WTC11 (cell line): Measurements from ENCODE around the gene IMP3. TPM values are rescaled to one million over a fixed set of nuclear protein-coding genes. Genes with fewer than 3 reads are reported as not detected.

Experiments used
- ATAC-seq: fragments of 200-7000 bp; cut with Tn5 transposase; 2 replicates; pipeline ENCODE4 v1.10.0; 2021; ENCODE audit warnings: mild to moderate bottlenecking, moderate library complexity
- CTCF ChIA-PET: fragments of 300-600 bp; sonication (Branson Sonifier 250); formaldehyde crosslinking; loops from one replicate; lab custom pipeline; 2021; ENCODE audit warnings: antibody characterized with exemption; lab: Charles Lee
- POLR2A ChIA-PET: fragments of 350-600 bp; sonication (Branson Sonifier 250); formaldehyde crosslinking; loops from one replicate; lab custom pipeline; 2021; ENCODE audit warnings: antibody characterized with exemption; lab: Charles Lee
- DNase-seq: peaks from one replicate; pipeline ENCODE4 v3.0.0; 2021; ENCODE audit warnings: low spot score
- H3K27ac Mint-ChIP-seq: 2 replicates; pipeline ENCODE4 v1.8.0; 2021; ENCODE audit warnings: mixed read lengths
- H3K27me3 Mint-ChIP-seq: 2 replicates; pipeline ENCODE4 v1.8.0; 2021; ENCODE audit warnings: low read depth, mild to moderate bottlenecking, moderate library complexity, mixed read lengths
- H3K36me3 Mint-ChIP-seq: 2 replicates; pipeline ENCODE4 v1.8.0; 2021; ENCODE audit warnings: mixed read lengths
- H3K4me1 Mint-ChIP-seq: 2 replicates; pipeline ENCODE4 v1.8.0; 2022; ENCODE audit warnings: mixed read lengths
- H3K4me3 Mint-ChIP-seq: 2 replicates; pipeline ENCODE4 v1.8.0; 2021; ENCODE audit warnings: mild to moderate bottlenecking, moderate library complexity, mixed read lengths
- H3K9me3 Mint-ChIP-seq: 2 replicates; pipeline ENCODE4 v1.8.0; 2021; ENCODE audit warnings: mixed read lengths
- CBFB ChIP-seq: sonication (generic); formaldehyde crosslinking; IDR thresholded peaks from 2 replicates; pipeline ENCODE4 v1.8.1; 2022; ENCODE audit warnings: mild to moderate bottlenecking, low read depth, missing genetic modification reagents
- E2F5 ChIP-seq: sonication (generic); formaldehyde crosslinking; IDR thresholded peaks from 2 replicates; pipeline ENCODE4 v1.8.1; 2022; ENCODE audit warnings: mild to moderate bottlenecking, moderate library complexity, missing genetic modification reagents
- ETV6 ChIP-seq: sonication (generic); formaldehyde crosslinking; IDR thresholded peaks from 2 replicates; pipeline ENCODE4 v1.8.1; 2022; ENCODE audit warnings: mild to moderate bottlenecking, missing genetic modification reagents
- FOXK1 ChIP-seq: sonication (generic); formaldehyde crosslinking; IDR thresholded peaks from 2 replicates; pipeline ENCODE4 v1.8.0; 2022; ENCODE audit warnings: mild to moderate bottlenecking, moderate library complexity, missing genetic modification reagents
- GABPB1 ChIP-seq: sonication (generic); formaldehyde crosslinking; IDR thresholded peaks from 2 replicates; pipeline ENCODE4 v1.8.1; 2023; ENCODE audit warnings: mild to moderate bottlenecking, missing genetic modification reagents
- GRHL2 ChIP-seq: fragments of 250-450 bp; sonication (Bioruptor Pico); IDR thresholded peaks from 2 replicates; pipeline ENCODE4 v1.8.0; 2022; ENCODE audit warnings: mild to moderate bottlenecking, moderate library complexity; ENCODE audit not compliant: insufficient replicate concordance, severe bottlenecking
- HMGA2 ChIP-seq: fragments of 250-450 bp; sonication (Bioruptor Pico); IDR thresholded peaks from 2 replicates; pipeline ENCODE4 v1.4.0; 2021; ENCODE audit warnings: mild to moderate bottlenecking, moderate library complexity
- HMGXB4 ChIP-seq: sonication (generic); formaldehyde crosslinking; IDR thresholded peaks from 2 replicates; pipeline ENCODE4 v1.8.1; 2023; ENCODE audit warnings: mild to moderate bottlenecking, moderate library complexity, missing genetic modification reagents
- IRF2 ChIP-seq: sonication (generic); formaldehyde crosslinking; IDR thresholded peaks from 2 replicates; pipeline ENCODE4 v1.8.0; 2022; ENCODE audit warnings: low read depth, missing genetic modification reagents, borderline replicate concordance
- JAZF1 ChIP-seq: fragments of 250-450 bp; sonication (Bioruptor Pico); IDR thresholded peaks from 2 replicates; pipeline ENCODE4 v1.9.0; 2021; ENCODE audit warnings: moderate library complexity, mild to moderate bottlenecking, inconsistent platforms
- JUN ChIP-seq: sonication (generic); formaldehyde crosslinking; IDR thresholded peaks from 2 replicates; pipeline ENCODE4 v1.8.0; 2023; ENCODE audit warnings: mild to moderate bottlenecking, missing genetic modification reagents
- MYBL2 ChIP-seq: sonication (generic); formaldehyde crosslinking; IDR thresholded peaks from 2 replicates; pipeline ENCODE4 v1.8.1; 2023; ENCODE audit warnings: mild to moderate bottlenecking, moderate library complexity, missing genetic modification reagents
- RORB ChIP-seq: fragments of 250-450 bp; sonication (Bioruptor Pico); IDR thresholded peaks from 2 replicates; pipeline ENCODE4 v1.9.0; 2021; ENCODE audit warnings: mild to moderate bottlenecking
- SMAD3 ChIP-seq: sonication (generic); formaldehyde crosslinking; IDR thresholded peaks from 2 replicates; pipeline ENCODE4 v1.8.0; 2022; ENCODE audit warnings: missing genetic modification reagents, mild to moderate bottlenecking, borderline replicate concordance
- SOX15 ChIP-seq: fragments of 250-450 bp; sonication (Bioruptor Pico); IDR thresholded peaks from 2 replicates; pipeline ENCODE4 v1.9.0; 2021; ENCODE audit warnings: mild to moderate bottlenecking
- ZBTB21 ChIP-seq: sonication (generic); formaldehyde crosslinking; IDR thresholded peaks from 2 replicates; pipeline ENCODE4 v1.8.1; 2023; ENCODE audit warnings: mild to moderate bottlenecking, missing genetic modification reagents, borderline replicate concordance
- ZNF121 ChIP-seq: sonication (generic); formaldehyde crosslinking; IDR thresholded peaks from 2 replicates; pipeline ENCODE4 v1.8.0; 2023; ENCODE audit warnings: missing genetic modification reagents
- ZNF263 ChIP-seq: sonication (generic); formaldehyde crosslinking; IDR thresholded peaks from 2 replicates; pipeline ENCODE4 v1.8.1; 2022; ENCODE audit warnings: low read depth, mild to moderate bottlenecking, moderate library complexity, missing genetic modification reagents
- ZNF281 ChIP-seq: sonication (generic); formaldehyde crosslinking; IDR thresholded peaks from 2 replicates; pipeline ENCODE4 v1.8.0; 2023; ENCODE audit warnings: mild to moderate bottlenecking, missing genetic modification reagents
- ZNF396 ChIP-seq: fragments of 250-450 bp; sonication (Bioruptor Pico); IDR thresholded peaks from 2 replicates; pipeline ENCODE4 v1.8.0; 2021; ENCODE audit warnings: mild to moderate bottlenecking, moderate library complexity, borderline replicate concordance
- ZNF532 ChIP-seq: fragments of 250-450 bp; sonication (Bioruptor Pico); IDR thresholded peaks from 2 replicates; pipeline ENCODE4 v1.9.0; 2021; ENCODE audit warnings: mild to moderate bottlenecking, borderline replicate concordance
- total RNA-seq: library from RNA; stranded (reverse); gene quantifications from 3 replicates; pipeline ENCODE4 v1.2.3, GENCODE V29; 2021

Gene IMP3
- total RNA-seq, 1 experiment from 2014 or later: 107 TPM

GRCh38 chr15:75676688-75677464, 36.9 kb upstream of the IMP3 start (continued):
- no peak for TF ChIP-seq E2F5 (CRISPR knock-in tag)
- no peak for TF ChIP-seq IRF2 (CRISPR knock-in tag)
- no peak for TF ChIP-seq ZBTB21 (CRISPR knock-in tag)
- no peak for TF ChIP-seq JUN (CRISPR knock-in tag)
- TF ChIP-seq HMGA2 (CRISPR knock-in tag): no peak
- no peak for TF ChIP-seq ETV6 (CRISPR knock-in tag)
- no peak for TF ChIP-seq JAZF1 (CRISPR knock-in tag)
- no peak for TF ChIP-seq FOXK1 (CRISPR knock-in tag)
- no peak for TF ChIP-seq GABPB1
- TF ChIP-seq ZNF121 (CRISPR knock-in tag): no peak

GRCh38 chr15:75675579-75676404, 35.8 kb upstream of the IMP3 start:
- POLR2A ChIA-PET: interaction anchor here (1.4 kb wide), 1 partner anchor 36 kb away, joined by 4 read pairs; the partner anchor contains the start of gene IMP3
- H3K36me3 Mint-ChIP-seq: no peaks in the 10 kb centered on the region
- CTCF ChIA-PET: interaction anchor here (0.5 to 1.9 kb wide), 2 partner anchors 11 to 43 kb away, joined by 3 to 7 read pairs; no protein-coding TSS in a partner anchor
- H3K4me3 Mint-ChIP-seq: no peak overlapping the region
- H3K4me1 Mint-ChIP-seq: peaks cover 37% of the 10 kb centered on the region
- TF ChIP-seq SOX15: no peak
- no peak for TF ChIP-seq FOXK1 (CRISPR knock-in tag)
- TF ChIP-seq RORB (CRISPR knock-in tag): no peak
- TF ChIP-seq HMGXB4 (CRISPR knock-in tag): no peak
- no peak for TF ChIP-seq MYBL2 (CRISPR knock-in tag)
- no peak for TF ChIP-seq JAZF1 (CRISPR knock-in tag)
- no peak for TF ChIP-seq ZNF532 (CRISPR knock-in tag)
- no peak for TF ChIP-seq ZNF281 (CRISPR knock-in tag)
- TF ChIP-seq JUN (CRISPR knock-in tag): no peak
- TF ChIP-seq GRHL2 (CRISPR knock-in tag): no peak
- TF ChIP-seq ZNF263: no peak
- no peak for TF ChIP-seq CBFB (CRISPR knock-in tag)
- no peak for TF ChIP-seq SMAD3
- no peak for TF ChIP-seq ZNF396 (CRISPR knock-in tag)
- TF ChIP-seq, all 79 proteins: peak for 0
- Mint-ChIP-seq H3K27ac (no peak overlapping the region), H3K9me3 (no peaks in the 10 kb centered on the region), H3K27me3 (no peaks in the 10 kb centered on the region)
- DNase-seq (no peak), ATAC-seq (no peak)
